ENCODE results near the gene KLK10.
"Not testable (repeated sequence)": the region's sequence is repeated elsewhere in the genome, so short reads cannot be mapped to it uniquely, and the experiment has no call there.

KLK10 gene

GRCh38 chr19:50972795-50973376, 46.6 kb downstream of the KLK10 start:
- H3K4me3 ChIP-seq (ENCODE audit: low read length): no peak overlapping the region
- no peak for DNase-seq (ENCODE audit: low read depth)
- no peak for TF ChIP-seq CTCF (conservative IDR thresholded peaks at IDR 0.05; ENCODE audit: low read length)

- DNase-seq (ENCODE audit: low read depth); H3K4me3 ChIP-seq (ENCODE audit: low read length): not testable (repeated sequence)
Observed at GRCh38 chr19:50969810-50970209, 49.7 kb downstream of the KLK10 start.

- DNase-seq (ENCODE audit: low read depth): no peak
- no peak within 1 kb of the TSS for H3K4me3 ChIP-seq (ENCODE audit: low read length)
- no peak for TF ChIP-seq CTCF (conservative IDR thresholded peaks at IDR 0.05; ENCODE audit: low read length)
Observed at GRCh38 chr19:50969413-50969760, 50.1 kb downstream of the KLK10 start, which contains the start of gene KLK6. Gene KLK6, minus strand, starts transcription at chr19:50969591. Its CDS starts 1,487 bp downstream, at chr19:50968104.

GRCh38 chr19:50968716-50969412, 50.6 kb downstream of the KLK10 start:
- no peak for DNase-seq (ENCODE audit: low read depth)
- H3K4me3 ChIP-seq (ENCODE audit: low read length): no peak overlapping the region
- TF ChIP-seq CTCF (conservative IDR thresholded peaks at IDR 0.05; ENCODE audit: low read length): no peak

GRCh38 chr19:50967929-50968715, 51.4 kb downstream of the KLK10 start:
- H3K4me3 ChIP-seq (ENCODE audit: low read length): no peak overlapping the region

GRCh38 chr19:50964266-50964665, 55.2 kb downstream of the KLK10 start:
- DNase-seq (ENCODE audit: low read depth): no peak
- no peak for TF ChIP-seq CTCF (conservative IDR thresholded peaks at IDR 0.05; ENCODE audit: low read length)
- no peak overlapping the region for H3K4me3 ChIP-seq (ENCODE audit: low read length)

More at GRCh38 chr19:50967929-50968715, 51.4 kb downstream of the KLK10 start:
- DNase-seq (ENCODE audit: low read depth): no peak
- no peak for TF ChIP-seq CTCF (conservative IDR thresholded peaks at IDR 0.05; ENCODE audit: low read length)

- no peak for TF ChIP-seq CTCF (conservative IDR thresholded peaks at IDR 0.05; ENCODE audit: low read length)
- H3K4me3 ChIP-seq (ENCODE audit: low read length): no peak overlapping the region
- no peak for DNase-seq (ENCODE audit: low read depth)
Observed at GRCh38 chr19:50963381-50963780, 56.1 kb downstream of the KLK10 start.
